Fibroblast of lung (primary cell): ENCODE measurements around the gene EEFSEC. TPM values are rescaled to one million over a fixed set of nuclear protein-coding genes. Genes with fewer than 3 reads are reported as not detected.

Experiments
- DNase-seq, 2 donors: peaks; one replicate each; pipeline versions ENCODE4 v3.0.0 to v3.0.0-alpha.2; 2010; ENCODE audit warnings: low read depth in 2 of 2
- H2AFZ ChIP-seq: 2 replicates; pipeline ENCODE4 v1.5.1; 2012; ENCODE audit warnings: low read length, control low read depth, inconsistent platforms
- H3K27ac ChIP-seq: 2 replicates; pipeline ENCODE4 v1.5.1; 2011; ENCODE audit warnings: low read length, control low read depth; ENCODE audit not compliant: insufficient read depth
- H3K27me3 ChIP-seq: 2 replicates; pipeline ENCODE4 v1.5.1; 2011; ENCODE audit warnings: mild to moderate bottlenecking, low read length; ENCODE audit not compliant: control insufficient read depth, insufficient read depth
- H3K36me3 ChIP-seq: 2 replicates; pipeline ENCODE4 v1.5.1; 2011; ENCODE audit warnings: low read length; ENCODE audit not compliant: control insufficient read depth, insufficient read depth
- H3K4me1 ChIP-seq: 2 replicates; pipeline ENCODE4 v1.5.1; 2011; ENCODE audit warnings: low read length; ENCODE audit not compliant: control insufficient read depth, insufficient read depth; ENCODE audit errors: extremely low read depth
- H3K4me2 ChIP-seq: 2 replicates; pipeline ENCODE4 v1.5.1; 2011; ENCODE audit warnings: low read length, control low read depth; ENCODE audit not compliant: insufficient read depth; ENCODE audit errors: extremely low read depth
- H3K4me3 ChIP-seq, 4 experiments: fragments of 200-600 bp in 1 of 4; sonication (generic) in 1 of 4; replicated peaks in 1 of 4; 2 replicates each; pipeline ENCODE4 v1.5.1; 2011 to 2016; ENCODE audit warnings: low read length in 4 of 4, low read depth in 3 of 4, mild to moderate bottlenecking in 3 of 4, control low read depth in 2 of 4, inconsistent platforms in 1 of 4, mixed read lengths in 1 of 4; ENCODE audit not compliant: insufficient read depth in 1 of 4; ENCODE audit errors: control extremely low read depth in 1 of 4
- H3K79me2 ChIP-seq: 2 replicates; pipeline ENCODE4 v1.5.1; 2012; ENCODE audit warnings: mild to moderate bottlenecking, low read length, inconsistent platforms; ENCODE audit not compliant: control insufficient read depth, insufficient read depth
- H3K9ac ChIP-seq: 2 replicates; pipeline ENCODE4 v1.5.1; 2011; ENCODE audit warnings: mild to moderate bottlenecking, low read length, control low read depth; ENCODE audit not compliant: insufficient read depth
- H3K9me3 ChIP-seq: 2 replicates; pipeline ENCODE4 v1.5.1; 2012; ENCODE audit warnings: low read depth, low read length; ENCODE audit not compliant: control insufficient read depth, insufficient read depth
- H4K20me1 ChIP-seq: 2 replicates; pipeline ENCODE4 v1.5.1; 2011; ENCODE audit warnings: low read length; ENCODE audit not compliant: control insufficient read depth, insufficient read depth; ENCODE audit errors: extremely low read depth
- CTCF ChIP-seq, 2 donors: IDR thresholded peaks in 1 of 2; conservative IDR thresholded peaks in 1 of 2; 1 replicate in 1 of 2; 2 replicates in 1 of 2; pipeline ENCODE4 v1.5.1; 2011 to 2012; ENCODE audit warnings: low read length in 2 of 2, control low read depth in 1 of 2, inconsistent platforms in 1 of 2, low read depth in 1 of 2, mild to moderate bottlenecking in 1 of 2
- EZH2 ChIP-seq: IDR thresholded peaks from 2 replicates; pipeline ENCODE4 v1.5.1; 2012; ENCODE audit warnings: low read length, control low read depth, mild to moderate bottlenecking; ENCODE audit errors: missing control alignments
- polyA plus RNA-seq, 2 donors: library from polyadenylated mRNA; depleted of rRNA in 1 of 2; stranded (reverse) in 1 of 2; unstranded in 1 of 2; fragments of >200 nt; gene quantifications; 2 replicates each; pipeline ENCODE4 v1.2.1, GENCODE V29; 2011 to 2012; ENCODE audit warnings: missing spikeins in 1 of 2
- total RNA-seq: library from RNA; depleted of rRNA; stranded (reverse); fragments of >200 nt; gene quantifications from 2 replicates; pipeline ENCODE4 v1.2.1, GENCODE V29; 2014

The EEFSEC gene
- total and polyA plus RNA-seq, 2 donors (not counting 1 experiment from before 2014, with no cell fraction given): 2.6 to 5.0 TPM

DNA sequence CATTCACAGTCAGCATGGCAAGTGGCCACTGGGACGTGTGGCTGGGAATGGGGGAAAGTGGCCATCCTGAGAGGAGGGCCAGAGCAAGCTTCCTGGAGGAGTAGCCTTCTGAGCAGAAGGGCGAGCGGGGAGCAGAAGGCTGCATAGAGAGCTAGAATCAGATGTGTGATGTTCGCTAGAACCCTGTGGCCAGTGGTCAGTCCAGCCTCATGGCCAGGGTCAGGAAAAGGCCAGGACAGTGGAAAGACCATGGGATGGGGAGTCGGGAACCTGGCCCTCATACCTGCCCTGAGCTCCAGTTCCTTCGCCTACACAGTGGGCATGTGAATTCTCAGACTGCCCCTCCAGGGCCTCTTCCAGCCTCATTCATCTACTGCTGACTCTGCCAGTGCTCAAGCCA is 211.0 kb downstream of the EEFSEC start:
- TF ChIP-seq EZH2 (no peak), CTCF (conservative IDR thresholded peaks at IDR 0.05 in 1 of 2, IDR thresholded peaks at IDR 0.05 in 1 of 2; ENCODE audit: low read depth in 1 of 2, low read length in 2 of 2) (no peak)
- Histone ChIP-seq H3K36me3 (no peaks in the 10 kb centered on the region), H3K9me3 (no peaks in the 10 kb centered on the region), H3K27me3 (no peaks in the 10 kb centered on the region), H4K20me1 (no peaks in the 10 kb centered on the region), H3K79me2 (no peaks in the 10 kb centered on the region), H3K9ac (no peak overlapping the region), H3K4me3 (no peak overlapping the region), H2AFZ (no peak overlapping the region), H3K27ac (no peak overlapping the region), H3K4me2 (no peak overlapping the region), H3K4me1 (no peaks in the 10 kb centered on the region)
- DNase-seq: no peak

- Histone ChIP-seq H3K27me3 (no peaks in the 10 kb centered on the region), H3K4me3 (no peak overlapping the region), H3K4me2 (no peak overlapping the region), H4K20me1 (no peaks in the 10 kb centered on the region), H3K36me3 (no peaks in the 10 kb centered on the region), H2AFZ (no peak overlapping the region), H3K79me2 (no peaks in the 10 kb centered on the region), H3K27ac (no peak overlapping the region), H3K9ac (no peak overlapping the region), H3K9me3 (no peaks in the 10 kb centered on the region), H3K4me1 (no peaks in the 10 kb centered on the region)
- DNase-seq: no peak
- TF ChIP-seq EZH2 (no peak), CTCF (conservative IDR thresholded peaks at IDR 0.05 in 1 of 2, IDR thresholded peaks at IDR 0.05 in 1 of 2; ENCODE audit: low read depth in 1 of 2, low read length in 2 of 2) (no peak)
Observed at GRCh38 chr3:128364808-128365360, 211.6 kb downstream of the EEFSEC start.

GRCh38 chr3:128366136-128366535 is 212.9 kb downstream of the EEFSEC start:
- H3K9ac ChIP-seq: no peak overlapping the region
- H3K4me3 ChIP-seq: no peak overlapping the region
- no peak overlapping the region for H3K27ac ChIP-seq
- H3K4me2 ChIP-seq: no peak overlapping the region
- TF ChIP-seq CTCF (conservative IDR thresholded peaks at IDR 0.05 in 1 of 2, IDR thresholded peaks at IDR 0.05 in 1 of 2; ENCODE audit: low read depth in 1 of 2, low read length in 2 of 2): no peak
- TF ChIP-seq EZH2: no peak
- DNase-seq: no peak
- no peaks in the 10 kb centered on the region for H3K4me1 ChIP-seq
- no peak overlapping the region for H2AFZ ChIP-seq
- no peaks in the 10 kb centered on the region for H3K79me2 ChIP-seq
- no peaks in the 10 kb centered on the region for H4K20me1 ChIP-seq
- no peaks in the 10 kb centered on the region for H3K9me3 ChIP-seq
- H3K36me3 ChIP-seq: no peaks in the 10 kb centered on the region
- no peaks in the 10 kb centered on the region for H3K27me3 ChIP-seq
